ENCODE results near the gene OR52B2. TPM values are rescaled to one million over a fixed set of nuclear protein-coding genes. Genes with fewer than 3 reads are reported as not detected.

Gene OR52B2
- total and polyA plus RNA-seq, 2 experiments from 2014 or later, result not detected

DNA sequence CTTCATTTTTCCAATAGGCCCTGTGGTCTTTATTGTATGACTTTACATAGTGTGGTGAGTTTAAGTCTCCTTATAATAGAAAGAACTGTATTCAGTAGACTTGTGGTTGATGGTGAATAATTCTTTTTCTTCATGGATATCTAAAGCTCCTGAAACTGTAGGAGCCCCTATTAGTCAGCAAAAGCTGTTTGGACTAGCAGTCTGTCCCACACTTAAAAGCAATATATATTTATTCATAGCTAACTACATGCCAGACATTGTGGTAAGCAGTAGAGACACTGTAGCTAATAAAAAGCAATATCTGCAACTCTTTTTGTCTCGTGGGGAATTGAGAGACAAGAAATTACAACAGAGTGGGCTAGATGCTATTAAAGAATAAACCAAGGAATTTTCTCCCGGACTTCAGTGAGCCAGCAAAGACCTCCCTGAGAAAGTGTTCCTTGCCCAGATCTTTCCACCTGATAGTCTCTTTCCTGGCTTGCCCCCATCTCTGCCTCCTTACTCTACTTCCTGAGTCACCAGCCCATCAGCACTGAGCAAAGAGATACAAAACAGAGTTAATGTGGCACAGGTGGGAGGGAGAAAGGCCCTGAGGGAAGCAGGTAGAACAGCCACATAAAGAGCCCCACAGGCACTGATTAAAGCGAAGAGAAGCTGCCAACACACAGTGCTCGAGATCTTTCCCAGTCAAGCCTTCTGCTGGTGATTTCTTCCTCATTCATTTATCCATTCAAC is 27.5 kb upstream of the OR52B2 start:
- Histone ChIP-seq H3K36me3 (ENCODE audit: insufficient read depth) (no peaks in the 10 kb centered on the region), H3K4me2 (no peak overlapping the region), H3K4me3 (no peak overlapping the region), H3F3A (replicated peaks; ENCODE audit: low read depth) (no peaks in the 10 kb centered on the region), H2AFZ (no peak overlapping the region), H3K79me2 (replicated peaks; ENCODE audit: insufficient read depth) (no peaks in the 10 kb centered on the region), H3K27ac (ENCODE audit: low read depth) (no peak overlapping the region), H3K9me2 (ENCODE audit: insufficient read depth) (no peaks in the 10 kb centered on the region), H3K4me1 (ENCODE audit: insufficient read depth) (peaks cover 7% of the 10 kb centered on the region; the same call in 1 of the 2 replicates), H3K27me3 (ENCODE audit: insufficient read depth) (no peaks in the 10 kb centered on the region), H4K20me1 (replicated peaks; ENCODE audit: insufficient read depth) (no peaks in the 10 kb centered on the region; the same call in 1 of the 2 replicates)
- H3K4me3 Mint-ChIP-seq, result no peak overlapping the region
- H3K4me1 Mint-ChIP-seq, result peaks cover 8% of the 10 kb centered on the region
- H3K27me3 Mint-ChIP-seq (ENCODE audit: insufficient read depth, low read depth, poor library complexity), result peaks cover 2% of the 10 kb centered on the region
- TF ChIP-seq, protein P1, sequence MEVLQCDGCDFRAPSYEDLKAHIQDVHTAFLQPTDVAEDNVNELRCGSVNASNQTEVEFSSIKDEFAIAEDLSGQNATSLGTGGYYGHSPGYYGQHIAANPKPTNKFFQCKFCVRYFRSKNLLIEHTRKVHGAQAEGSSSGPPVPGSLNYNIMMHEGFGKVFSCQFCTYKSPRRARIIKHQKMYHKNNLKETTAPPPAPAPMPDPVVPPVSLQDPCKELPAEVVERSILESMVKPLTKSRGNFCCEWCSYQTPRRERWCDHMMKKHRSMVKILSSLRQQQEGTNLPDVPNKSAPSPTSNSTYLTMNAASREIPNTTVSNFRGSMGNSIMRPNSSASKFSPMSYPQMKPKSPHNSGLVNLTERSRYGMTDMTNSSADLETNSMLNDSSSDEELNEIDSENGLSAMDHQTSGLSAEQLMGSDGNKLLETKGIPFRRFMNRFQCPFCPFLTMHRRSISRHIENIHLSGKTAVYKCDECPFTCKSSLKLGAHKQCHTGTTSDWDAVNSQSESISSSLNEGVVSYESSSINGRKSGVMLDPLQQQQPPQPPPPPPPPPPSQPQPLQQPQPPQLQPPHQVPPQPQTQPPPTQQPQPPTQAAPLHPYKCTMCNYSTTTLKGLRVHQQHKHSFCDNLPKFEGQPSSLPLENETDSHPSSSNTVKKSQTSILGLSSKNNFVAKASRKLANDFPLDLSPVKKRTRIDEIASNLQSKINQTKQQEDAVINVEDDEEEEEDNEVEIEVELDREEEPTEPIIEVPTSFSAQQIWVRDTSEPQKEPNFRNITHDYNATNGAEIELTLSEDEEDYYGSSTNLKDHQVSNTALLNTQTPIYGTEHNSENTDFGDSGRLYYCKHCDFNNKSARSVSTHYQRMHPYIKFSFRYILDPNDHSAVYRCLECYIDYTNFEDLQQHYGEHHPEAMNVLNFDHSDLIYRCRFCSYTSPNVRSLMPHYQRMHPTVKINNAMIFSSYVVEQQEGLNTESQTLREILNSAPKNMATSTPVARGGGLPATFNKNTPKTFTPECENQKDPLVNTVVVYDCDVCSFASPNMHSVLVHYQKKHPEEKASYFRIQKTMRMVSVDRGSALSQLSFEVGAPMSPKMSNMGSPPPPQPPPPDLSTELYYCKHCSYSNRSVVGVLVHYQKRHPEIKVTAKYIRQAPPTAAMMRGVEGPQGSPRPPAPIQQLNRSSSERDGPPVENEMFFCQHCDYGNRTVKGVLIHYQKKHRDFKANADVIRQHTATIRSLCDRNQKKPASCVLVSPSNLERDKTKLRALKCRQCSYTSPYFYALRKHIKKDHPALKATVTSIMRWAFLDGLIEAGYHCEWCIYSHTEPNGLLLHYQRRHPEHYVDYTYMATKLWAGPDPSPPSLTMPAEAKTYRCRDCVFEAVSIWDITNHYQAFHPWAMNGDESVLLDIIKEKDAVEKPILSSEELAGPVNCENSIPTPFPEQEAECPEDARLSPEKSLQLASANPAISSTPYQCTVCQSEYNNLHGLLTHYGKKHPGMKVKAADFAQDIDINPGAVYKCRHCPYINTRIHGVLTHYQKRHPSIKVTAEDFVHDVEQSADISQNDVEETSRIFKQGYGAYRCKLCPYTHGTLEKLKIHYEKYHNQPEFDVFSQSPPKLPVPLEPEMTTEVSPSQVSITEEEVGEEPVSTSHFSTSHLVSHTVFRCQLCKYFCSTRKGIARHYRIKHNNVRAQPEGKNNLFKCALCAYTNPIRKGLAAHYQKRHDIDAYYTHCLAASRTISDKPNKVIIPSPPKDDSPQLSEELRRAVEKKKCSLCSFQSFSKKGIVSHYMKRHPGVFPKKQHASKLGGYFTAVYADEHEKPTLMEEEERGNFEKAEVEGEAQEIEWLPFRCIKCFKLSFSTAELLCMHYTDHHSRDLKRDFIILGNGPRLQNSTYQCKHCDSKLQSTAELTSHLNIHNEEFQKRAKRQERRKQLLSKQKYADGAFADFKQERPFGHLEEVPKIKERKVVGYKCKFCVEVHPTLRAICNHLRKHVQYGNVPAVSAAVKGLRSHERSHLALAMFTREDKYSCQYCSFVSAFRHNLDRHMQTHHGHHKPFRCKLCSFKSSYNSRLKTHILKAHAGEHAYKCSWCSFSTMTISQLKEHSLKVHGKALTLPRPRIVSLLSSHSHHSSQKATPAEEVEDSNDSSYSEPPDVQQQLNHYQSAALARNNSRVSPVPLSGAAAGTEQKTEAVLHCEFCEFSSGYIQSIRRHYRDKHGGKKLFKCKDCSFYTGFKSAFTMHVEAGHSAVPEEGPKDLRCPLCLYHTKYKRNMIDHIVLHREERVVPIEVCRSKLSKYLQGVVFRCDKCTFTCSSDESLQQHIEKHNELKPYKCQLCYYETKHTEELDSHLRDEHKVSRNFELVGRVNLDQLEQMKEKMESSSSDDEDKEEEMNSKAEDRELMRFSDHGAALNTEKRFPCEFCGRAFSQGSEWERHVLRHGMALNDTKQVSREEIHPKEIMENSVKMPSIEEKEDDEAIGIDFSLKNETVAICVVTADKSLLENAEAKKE (CRISPR knock-in tag; IDR thresholded peaks at IDR 0.05), result no peak
- no peaks in the 10 kb centered on the region for H3K9me3 Mint-ChIP-seq
- H3K27ac Mint-ChIP-seq, result no peak overlapping the region
- ATAC-seq (no peak), DNase-seq (ENCODE audit: low spot score) (no peak)
- H3K36me3 Mint-ChIP-seq (ENCODE audit: low read depth), result no peaks in the 10 kb centered on the region

GRCh38 chr11:6196396-6196795 is 26.3 kb upstream of the OR52B2 start:
- no peak overlapping the region for H3K4me3 Mint-ChIP-seq
- peaks cover 7% of the 10 kb centered on the region; the same call in 1 of the 2 replicates for H3K4me1 ChIP-seq (ENCODE audit: insufficient read depth)
- no peaks in the 10 kb centered on the region for H3K9me2 ChIP-seq (ENCODE audit: insufficient read depth)
- TF ChIP-seq ZNF331 (CRISPR knock-in tag; IDR thresholded peaks at IDR 0.05; ENCODE audit: low read depth) (no peak), EZH2phosphoT487 (IDR thresholded peaks at IDR 0.05; ENCODE audit: unreplicated experiment) (no peak), JUNB (IDR thresholded peaks at IDR 0.05; ENCODE audit: unreplicated experiment) (no peak), CTCF (conservative IDR thresholded peaks at IDR 0.05; ENCODE audit: low read depth in 2 of 2) (no peak), STAT1 (IDR thresholded peaks at IDR 0.05; ENCODE audit: unreplicated experiment) (no peak)
- TF ChIP-seq, protein P2, sequence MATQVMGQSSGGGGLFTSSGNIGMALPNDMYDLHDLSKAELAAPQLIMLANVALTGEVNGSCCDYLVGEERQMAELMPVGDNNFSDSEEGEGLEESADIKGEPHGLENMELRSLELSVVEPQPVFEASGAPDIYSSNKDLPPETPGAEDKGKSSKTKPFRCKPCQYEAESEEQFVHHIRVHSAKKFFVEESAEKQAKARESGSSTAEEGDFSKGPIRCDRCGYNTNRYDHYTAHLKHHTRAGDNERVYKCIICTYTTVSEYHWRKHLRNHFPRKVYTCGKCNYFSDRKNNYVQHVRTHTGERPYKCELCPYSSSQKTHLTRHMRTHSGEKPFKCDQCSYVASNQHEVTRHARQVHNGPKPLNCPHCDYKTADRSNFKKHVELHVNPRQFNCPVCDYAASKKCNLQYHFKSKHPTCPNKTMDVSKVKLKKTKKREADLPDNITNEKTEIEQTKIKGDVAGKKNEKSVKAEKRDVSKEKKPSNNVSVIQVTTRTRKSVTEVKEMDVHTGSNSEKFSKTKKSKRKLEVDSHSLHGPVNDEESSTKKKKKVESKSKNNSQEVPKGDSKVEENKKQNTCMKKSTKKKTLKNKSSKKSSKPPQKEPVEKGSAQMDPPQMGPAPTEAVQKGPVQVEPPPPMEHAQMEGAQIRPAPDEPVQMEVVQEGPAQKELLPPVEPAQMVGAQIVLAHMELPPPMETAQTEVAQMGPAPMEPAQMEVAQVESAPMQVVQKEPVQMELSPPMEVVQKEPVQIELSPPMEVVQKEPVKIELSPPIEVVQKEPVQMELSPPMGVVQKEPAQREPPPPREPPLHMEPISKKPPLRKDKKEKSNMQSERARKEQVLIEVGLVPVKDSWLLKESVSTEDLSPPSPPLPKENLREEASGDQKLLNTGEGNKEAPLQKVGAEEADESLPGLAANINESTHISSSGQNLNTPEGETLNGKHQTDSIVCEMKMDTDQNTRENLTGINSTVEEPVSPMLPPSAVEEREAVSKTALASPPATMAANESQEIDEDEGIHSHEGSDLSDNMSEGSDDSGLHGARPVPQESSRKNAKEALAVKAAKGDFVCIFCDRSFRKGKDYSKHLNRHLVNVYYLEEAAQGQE (IDR thresholded peaks at IDR 0.05; ENCODE audit: unreplicated experiment), result no peak
- H3K27me3 Mint-ChIP-seq (ENCODE audit: insufficient read depth, low read depth, poor library complexity), result peaks cover 2% of the 10 kb centered on the region
- DNase-seq (ENCODE audit: low spot score) (no peak), ATAC-seq (no peak)
- H3K27ac ChIP-seq (ENCODE audit: low read depth), result no peak overlapping the region
- H2AFZ ChIP-seq, result no peak overlapping the region
- H4K20me1 ChIP-seq (replicated peaks; ENCODE audit: insufficient read depth), result no peaks in the 10 kb centered on the region
- H3K27ac Mint-ChIP-seq, result no peak overlapping the region
- no peaks in the 10 kb centered on the region for H3K79me2 ChIP-seq (replicated peaks; ENCODE audit: insufficient read depth)
- no peaks in the 10 kb centered on the region for H3K36me3 Mint-ChIP-seq (ENCODE audit: low read depth)
- H3K27me3 ChIP-seq (ENCODE audit: insufficient read depth), result no peaks in the 10 kb centered on the region
- no peaks in the 10 kb centered on the region for H3K36me3 ChIP-seq (ENCODE audit: insufficient read depth)
- H3F3A ChIP-seq (replicated peaks; ENCODE audit: low read depth), result no peaks in the 10 kb centered on the region
- no peak overlapping the region for H3K4me3 ChIP-seq
- H3K4me2 ChIP-seq, result no peak overlapping the region
- no peaks in the 10 kb centered on the region for H3K9me3 Mint-ChIP-seq
- H3K4me1 Mint-ChIP-seq, result peaks cover 8% of the 10 kb centered on the region
